ENCODE results near the gene KCNIP3. TPM values are rescaled to one million over a fixed set of nuclear protein-coding genes. Genes with fewer than 3 reads are reported as not detected.

Gene KCNIP3
- total RNA-seq, 2 experiments from 2014 or later: 0.52 TPM; not detected in 1

- intact Hi-C loops (cut with DNase I, micrococcal nuclease): no loop called here
- no peaks in the 10 kb centered on the region for H3K4me1 Mint-ChIP-seq (ENCODE audit: low read depth)
- POLR2A ChIA-PET: no interaction called here
- Histone ChIP-seq H3K4me3 (ENCODE audit: low read length) (no peak overlapping the region), H3K36me3 (ENCODE audit: insufficient read depth, low read length) (no peaks in the 10 kb centered on the region), H3K27ac (ENCODE audit: low read depth in 1 of 2, low read length in 2 of 2) (no peak overlapping the region), H3K9me3 (ENCODE audit: control insufficient read depth in 1 of 2, insufficient read depth in 1 of 2, low read length in 2 of 2) (peaks cover 0 to 19% of the 10 kb centered on the region in 2 experiments), H3K27me3 (ENCODE audit: control insufficient read depth in 1 of 2, insufficient read depth in 2 of 2, low read length in 2 of 2) (peaks cover 35 to 41% of the 10 kb centered on the region in 2 experiments), H3K4me1 (ENCODE audit: insufficient read depth, low read length) (peaks cover 11% of the 10 kb centered on the region)
- H3K4me3 Mint-ChIP-seq: no peak overlapping the region
- ATAC-seq (ENCODE audit: poor library complexity) (no peak), DNase-seq (no peak)
- H3K36me3 Mint-ChIP-seq (ENCODE audit: low read depth): no peaks in the 10 kb centered on the region
- no peak for TF ChIP-seq CTCF (IDR thresholded peaks at IDR 0.05)
- H3K27me3 Mint-ChIP-seq: peaks cover 36% of the 10 kb centered on the region
- CTCF ChIA-PET: no interaction called here
- H3K9me3 Mint-ChIP-seq: no peaks in the 10 kb centered on the region
- no peak overlapping the region for H3K27ac Mint-ChIP-seq
These were observed 51.7 kb downstream of the KCNIP3 start for GRCh38 chr2:95348609-95349567.

- POLR2A ChIA-PET: no interaction called here
- Mint-ChIP-seq H3K27ac (no peak overlapping the region), H3K36me3 (ENCODE audit: low read depth) (no peaks in the 10 kb centered on the region), H3K4me1 (ENCODE audit: low read depth) (no peaks in the 10 kb centered on the region), H3K4me3 (peak overlapping the region; percentile 30), H3K9me3 (no peaks in the 10 kb centered on the region), H3K27me3 (peaks cover 30% of the 10 kb centered on the region)
- no peak overlapping the region for H3K27ac ChIP-seq (ENCODE audit: low read depth in 1 of 2, low read length in 2 of 2)
- ATAC-seq (ENCODE audit: poor library complexity) (no peak), DNase-seq (no peak)
- no peaks in the 10 kb centered on the region for H3K36me3 ChIP-seq (ENCODE audit: insufficient read depth, low read length)
- no peak overlapping the region for H3K4me3 ChIP-seq (ENCODE audit: low read length)
- peaks cover 11% of the 10 kb centered on the region for H3K4me1 ChIP-seq (ENCODE audit: insufficient read depth, low read length)
- no peak for TF ChIP-seq CTCF (IDR thresholded peaks at IDR 0.05)
- CTCF ChIA-PET: no interaction called here
- intact Hi-C loops (cut with DNase I, micrococcal nuclease): no loop called here
- peaks cover 0 to 21% of the 10 kb centered on the region in 2 experiments for H3K9me3 ChIP-seq (ENCODE audit: control insufficient read depth in 1 of 2, insufficient read depth in 1 of 2, low read length in 2 of 2)
- peaks cover 27 to 33% of the 10 kb centered on the region in 2 experiments for H3K27me3 ChIP-seq (ENCODE audit: control insufficient read depth in 1 of 2, insufficient read depth in 2 of 2, low read length in 2 of 2)
These were observed 52.6 kb downstream of the KCNIP3 start for GRCh38 chr2:95349568-95350322.

GRCh38 chr2:95350368-95350767, 53.2 kb downstream of the KCNIP3 start:
- no peaks in the 10 kb centered on the region for H3K36me3 Mint-ChIP-seq (ENCODE audit: low read depth)
- H3K36me3 ChIP-seq (ENCODE audit: insufficient read depth, low read length): no peaks in the 10 kb centered on the region
- no peak for TF ChIP-seq CTCF (IDR thresholded peaks at IDR 0.05)
- ChIA-PET POLR2A (no interaction called here), CTCF (no interaction called here)
- H3K4me3 Mint-ChIP-seq: peak overlapping the region; percentile 30
- peaks cover 0 to 20% of the 10 kb centered on the region in 2 experiments for H3K9me3 ChIP-seq (ENCODE audit: control insufficient read depth in 1 of 2, insufficient read depth in 1 of 2, low read length in 2 of 2)
- DNase-seq: no peak
- no peaks in the 10 kb centered on the region for H3K4me1 Mint-ChIP-seq (ENCODE audit: low read depth)
- H3K27me3 ChIP-seq (ENCODE audit: control insufficient read depth in 1 of 2, insufficient read depth in 2 of 2, low read length in 2 of 2): peaks cover 21 to 27% of the 10 kb centered on the region in 2 experiments
- H3K4me1 ChIP-seq (ENCODE audit: insufficient read depth, low read length): peaks cover 6% of the 10 kb centered on the region
- no peak for ATAC-seq (ENCODE audit: poor library complexity)
- H3K9me3 Mint-ChIP-seq: no peaks in the 10 kb centered on the region
- no peak overlapping the region for H3K27ac ChIP-seq (ENCODE audit: low read depth in 1 of 2, low read length in 2 of 2)
- no peak overlapping the region for H3K4me3 ChIP-seq (ENCODE audit: low read length)
- H3K27ac Mint-ChIP-seq: no peak overlapping the region
- peaks cover 25% of the 10 kb centered on the region for H3K27me3 Mint-ChIP-seq
- intact Hi-C loops (cut with DNase I, micrococcal nuclease): no loop called here

Measured in CD4-positive, alpha-beta T cell (primary cell).